HG03097 (cell line): ENCODE data around the gene NDUFB1.

Source experiments
- ATAC-seq: cut with Tn5 transposase; IDR thresholded peaks from one replicate; pipeline ENCODE4 v1.9.1; 2021; ENCODE audit not compliant: unreplicated experiment, low FRiP score

The NDUFB1 gene

GRCh38 chr14:92103363-92103989, 18.0 kb downstream of the NDUFB1 start:
- ATAC-seq: no peak

- no peak for ATAC-seq
These were observed 21.7 kb downstream of the NDUFB1 start for GRCh38 chr14:92099802-92100201.

- no peak for ATAC-seq
These were observed 28.2 kb downstream of the NDUFB1 start for GRCh38 chr14:92093320-92093719.

- no peak for ATAC-seq
These were observed 33.0 kb downstream of the NDUFB1 start for GRCh38 chr14:92088494-92088893.

- ATAC-seq: no peak
These were observed 47.0 kb downstream of the NDUFB1 start for GRCh38 chr14:92074555-92074954.
